Stimulated activated CD4-positive, alpha-beta T cell treated with anti-CD3 and anti-CD28 coated beads, TNF-alpha, amount 100 ng/mL, for 24 hours (primary cell): ENCODE measurements around the gene MSTO1.
"Not testable (repeated sequence)": the region's sequence is repeated elsewhere in the genome, so short reads cannot be mapped to it uniquely, and the experiment has no call there.

Source experiments
- DNase-seq, 3 experiments: peaks; one replicate each; pipeline ENCODE4 v3.0.0-alpha.2; 2020; ENCODE audit warnings: low read depth in 3 of 3

The MSTO1 gene

DNA sequence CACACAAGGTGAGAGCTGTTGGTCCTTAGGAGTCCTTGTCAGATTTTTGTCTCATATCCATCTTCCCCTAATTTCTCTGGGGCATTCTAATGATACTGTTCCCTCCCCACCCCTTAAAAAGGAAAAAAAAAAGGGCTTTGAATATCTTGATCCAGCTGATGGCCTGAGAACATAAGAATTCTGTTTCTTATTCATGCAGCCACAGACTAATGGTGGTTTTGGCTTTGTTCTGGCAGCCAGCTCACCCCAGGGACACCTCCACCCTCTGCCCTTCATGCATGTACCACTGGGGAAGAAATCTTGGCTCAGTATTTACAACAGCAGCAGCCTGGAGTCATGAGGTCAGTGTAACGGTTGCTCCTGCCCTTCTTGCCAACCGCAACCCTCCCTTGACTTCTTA, 3.2 kb downstream of the MSTO1 start:
- not testable (repeated sequence) for DNase-seq

DNA sequence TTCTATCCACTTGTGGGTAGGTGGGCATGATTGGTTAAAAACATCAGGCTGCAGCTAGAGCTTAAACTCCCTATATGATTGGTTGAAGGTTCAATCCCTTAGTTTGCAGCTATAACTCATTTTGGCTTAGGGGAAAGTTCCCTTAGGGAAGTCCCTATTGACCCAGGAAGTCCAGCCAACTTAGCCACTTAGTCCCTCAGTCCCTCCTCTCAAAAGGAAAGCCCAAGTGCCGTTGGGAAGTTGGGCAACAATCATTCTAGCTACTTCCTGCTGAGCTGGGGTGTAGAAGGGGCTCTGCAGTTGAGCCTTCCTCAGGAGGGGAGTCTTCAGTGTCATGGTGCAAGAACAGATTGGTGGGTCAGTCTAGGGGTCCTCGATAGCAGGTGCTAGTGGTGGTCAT, 12.2 kb downstream of the MSTO1 start:
- DNase-seq: no peak

DNA sequence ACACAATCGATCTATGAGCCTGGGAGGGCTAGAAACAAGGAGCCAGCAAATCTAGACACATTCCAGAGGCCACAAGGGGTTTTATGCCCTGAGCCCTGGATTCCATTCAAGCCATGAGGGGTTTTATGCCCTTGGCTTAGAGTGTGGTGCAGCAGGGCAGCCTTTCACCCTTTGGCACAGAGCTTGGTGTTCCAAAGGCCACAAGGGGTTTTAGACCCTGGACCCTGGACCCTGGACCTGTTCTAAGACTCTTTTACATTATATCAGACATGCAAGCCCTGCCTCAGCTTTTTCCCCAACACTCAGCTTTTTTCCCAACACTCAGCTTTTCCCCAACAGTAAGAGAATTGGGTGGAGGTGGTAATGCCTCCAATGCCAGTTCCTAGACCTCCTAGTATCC, 13.3 kb downstream of the MSTO1 start:
- DNase-seq: no peak

- DNase-seq: not testable (repeated sequence)
Measured at GRCh38 chr1:155626428-155626827, 16.4 kb downstream of the MSTO1 start.

DNA sequence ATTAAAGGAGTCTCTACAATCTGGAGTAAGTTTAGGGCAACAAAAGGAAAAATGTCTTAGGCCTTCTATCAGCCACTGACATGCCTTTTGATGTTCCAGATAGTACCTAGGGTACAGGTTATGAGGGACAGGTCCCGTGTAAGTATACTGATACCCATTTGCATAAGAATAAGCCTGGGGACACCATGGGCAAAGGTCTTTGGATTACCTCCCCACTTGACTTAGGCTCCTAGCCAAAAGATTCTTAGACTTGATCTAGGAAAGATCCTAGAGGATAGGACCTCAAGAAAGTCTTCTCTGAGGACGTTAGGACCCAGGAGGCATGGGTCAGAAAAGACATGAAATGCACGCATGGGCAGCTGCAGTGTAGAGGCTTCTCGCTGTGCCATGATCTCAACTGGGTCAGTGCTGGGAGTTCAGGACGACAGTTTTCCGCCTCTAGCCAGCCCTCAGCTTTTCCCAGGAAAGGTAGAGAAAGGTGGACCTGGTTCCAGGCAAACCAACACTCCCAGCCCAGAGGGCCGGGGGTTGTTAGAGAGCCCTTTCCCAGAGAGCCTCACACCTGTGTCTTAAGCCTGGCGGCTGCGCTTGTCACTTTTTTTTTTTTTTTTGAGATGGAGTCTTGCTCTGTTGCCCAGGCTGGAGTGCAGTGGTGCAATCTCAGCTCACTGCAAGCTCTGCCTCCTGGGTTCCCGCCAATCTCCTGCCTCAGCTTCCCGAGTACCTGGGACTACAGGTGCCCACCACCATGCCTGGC, 26.6 kb downstream of the MSTO1 start:
- DNase-seq: no peak

DNA sequence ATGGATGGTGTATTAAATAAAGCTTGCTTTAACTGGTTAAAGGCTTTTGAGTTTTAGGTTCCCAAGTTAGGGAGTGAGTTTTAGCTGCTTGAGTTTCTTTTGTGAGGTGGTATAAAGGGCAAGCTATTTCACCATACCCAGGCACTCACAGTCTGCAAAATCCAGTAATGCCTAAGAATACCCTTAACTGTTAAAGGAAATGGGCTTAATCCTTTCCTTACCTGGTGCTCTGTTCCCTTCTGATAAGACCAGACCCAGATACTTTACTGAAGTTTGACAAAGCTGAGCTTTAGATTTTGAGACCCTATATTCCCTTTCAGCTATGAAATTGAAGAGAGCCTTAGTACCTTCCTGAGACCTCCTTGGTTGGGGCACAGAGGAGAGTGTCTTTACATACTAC, 30.3 kb downstream of the MSTO1 start:
- no peak for DNase-seq

- not testable (repeated sequence) for DNase-seq
Measured at GRCh38 chr1:155642559-155643180, 32.7 kb downstream of the MSTO1 start.

GRCh38 chr1:155643230-155643629, 33.2 kb downstream of the MSTO1 start:
- DNase-seq: no peak

DNA sequence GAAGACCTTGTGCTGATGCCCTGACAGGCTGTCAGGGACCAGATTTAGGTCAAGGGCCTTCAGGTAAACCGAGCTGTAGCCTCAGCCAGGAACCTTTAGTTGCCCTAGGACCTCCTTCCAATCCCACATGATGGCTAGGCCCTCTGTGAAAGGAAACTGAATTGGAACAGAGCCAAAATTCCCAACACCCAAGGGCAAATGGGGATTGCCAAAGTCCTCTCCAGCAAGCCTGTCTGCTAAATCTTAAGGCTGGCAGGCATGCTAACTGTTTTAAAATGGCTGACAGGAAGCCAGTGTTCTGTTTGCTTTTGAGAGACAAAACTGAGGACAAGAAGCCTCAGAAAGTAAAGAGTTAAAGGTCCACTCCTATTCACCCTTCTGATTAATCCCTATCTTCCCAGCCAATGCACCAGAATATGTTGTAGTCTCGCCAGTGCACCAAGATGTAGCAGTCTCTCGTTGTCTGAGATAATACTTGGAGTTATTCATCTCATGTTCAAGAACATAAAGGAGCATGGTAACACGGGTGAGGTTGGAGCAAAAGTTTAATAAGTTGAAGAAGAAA, 35.1 kb downstream of the MSTO1 start:
- DNase-seq: no peak

DNA sequence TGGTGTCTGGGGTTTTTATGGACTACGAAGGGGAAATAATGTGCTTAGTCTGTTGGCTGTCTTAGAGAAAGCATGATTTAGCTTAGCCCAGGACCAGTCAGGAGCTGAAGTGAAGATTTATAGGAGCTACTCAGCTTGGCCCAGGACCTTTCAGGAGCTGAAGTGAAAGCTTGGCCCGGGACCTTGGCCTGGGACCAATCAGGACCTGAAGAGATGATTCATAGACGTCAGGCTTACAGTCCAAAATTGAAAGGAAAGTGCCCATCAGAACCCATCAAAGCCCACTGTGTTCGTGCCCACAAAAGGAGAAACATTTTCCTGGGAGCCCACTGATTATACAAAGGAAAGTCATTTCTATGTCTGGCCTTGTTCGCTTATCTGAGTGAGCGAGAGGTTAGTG, 35.6 kb downstream of the MSTO1 start:
- no peak for DNase-seq

- no peak for DNase-seq
Measured at GRCh38 chr1:155646307-155646706, 36.3 kb downstream of the MSTO1 start.

DNA sequence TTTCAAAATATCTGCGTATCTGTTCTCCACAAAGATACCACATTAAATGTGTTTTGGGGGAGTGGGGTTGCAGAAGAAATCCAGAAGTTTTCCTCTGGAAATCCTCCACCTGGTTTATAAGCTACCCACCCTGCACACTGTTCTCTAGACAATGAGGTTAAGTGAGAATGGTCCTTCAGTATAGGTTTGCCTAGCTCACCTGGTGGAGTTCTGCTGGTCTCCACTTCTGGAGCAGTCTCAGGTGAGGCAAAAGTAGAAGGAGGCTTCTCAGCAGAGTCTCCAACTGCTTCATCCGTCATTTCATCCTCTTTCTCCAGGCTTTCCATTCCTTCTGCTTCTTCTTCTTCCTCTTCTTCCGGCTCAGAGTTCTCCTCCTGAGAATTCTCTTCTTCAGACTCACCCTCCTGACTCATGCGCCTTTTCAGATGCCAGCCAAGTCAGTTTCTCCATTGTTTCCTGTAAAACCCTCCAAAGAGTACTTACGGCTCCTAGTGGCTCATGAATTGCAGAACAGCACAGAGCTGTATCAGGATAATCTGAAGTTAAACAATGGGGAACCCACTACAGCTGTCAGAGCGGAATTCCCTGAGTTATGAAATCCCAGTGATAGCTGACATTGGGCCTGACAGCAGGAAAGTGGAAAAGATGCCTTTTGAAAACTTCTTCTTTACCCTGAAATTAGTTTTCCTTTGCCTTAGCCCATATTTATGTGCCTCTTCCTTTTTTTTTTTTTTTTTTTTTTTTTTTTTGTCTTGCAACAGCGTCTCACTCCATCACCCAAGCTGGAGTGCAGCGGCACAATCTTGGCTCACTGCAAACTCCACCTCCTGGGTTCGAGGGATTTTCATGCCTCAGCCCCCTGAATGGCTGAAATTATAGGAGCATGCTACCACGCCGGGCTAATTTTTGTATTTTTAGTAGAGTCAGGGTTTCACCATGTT, 38.5 kb downstream of the MSTO1 start:
- no peak for DNase-seq

- no peak for DNase-seq
Measured at GRCh38 chr1:155649676-155650075, 39.7 kb downstream of the MSTO1 start.

GRCh38 chr1:155650231-155650757, 40.3 kb downstream of the MSTO1 start:
- no peak for DNase-seq

DNA sequence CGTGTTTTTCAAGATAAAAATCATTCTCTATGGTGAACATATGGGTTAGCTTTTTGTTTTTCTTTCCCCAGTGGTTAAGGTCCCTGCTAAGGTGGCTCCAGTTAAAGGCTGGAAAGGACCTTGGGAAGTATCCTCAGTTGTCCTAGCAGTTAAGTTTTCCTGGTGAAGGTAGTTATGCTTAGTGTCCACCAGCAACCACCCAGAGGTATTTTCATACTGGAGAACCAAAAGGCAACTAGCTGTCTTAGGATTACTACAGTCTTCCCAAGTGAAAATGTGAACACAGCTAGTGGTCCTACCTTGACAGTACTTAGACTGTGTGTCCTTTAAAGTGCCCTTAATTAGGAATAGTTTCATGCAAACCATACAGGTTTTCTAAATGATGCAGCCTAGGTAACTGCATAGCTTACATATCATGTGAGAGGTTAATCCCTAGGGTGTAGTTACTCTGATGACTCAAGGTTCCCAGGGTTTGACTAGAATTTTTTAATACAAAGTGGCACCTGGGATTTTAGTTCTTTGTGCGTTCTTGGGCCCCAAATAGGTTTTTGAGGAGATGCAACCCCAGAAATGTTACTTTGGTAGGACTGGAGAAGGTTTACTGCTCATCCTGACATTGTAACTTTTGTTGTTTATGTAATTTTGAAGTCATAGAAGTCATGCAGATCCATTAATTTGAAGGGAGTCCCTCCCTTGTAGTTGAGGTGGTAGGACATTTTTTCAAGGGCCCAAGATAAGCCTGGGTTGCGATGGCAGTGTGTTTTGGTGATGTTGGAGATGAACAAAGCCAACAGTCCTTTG, 42.0 kb downstream of the MSTO1 start:
- DNase-seq: no peak

DNA sequence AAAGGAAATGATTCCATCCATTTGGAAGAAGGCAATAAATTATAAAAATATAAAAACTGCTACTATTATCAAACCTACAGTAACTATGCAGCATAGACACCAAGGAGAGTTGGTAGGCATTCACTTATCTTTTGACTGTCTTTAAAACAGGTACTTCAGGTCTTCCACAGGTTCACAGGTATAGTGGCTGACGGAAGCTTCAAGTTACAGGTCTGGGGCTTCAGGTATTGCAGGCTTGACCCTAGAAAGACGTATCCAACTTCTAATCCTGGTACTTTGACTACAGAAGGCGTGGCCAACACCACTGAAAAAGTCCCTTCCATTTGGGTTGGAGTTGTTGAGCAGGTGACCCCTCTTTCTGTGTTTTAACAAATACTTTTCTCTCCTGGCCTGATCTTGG, 42.9 kb downstream of the MSTO1 start:
- DNase-seq: no peak

GRCh38 chr1:155657463-155657862, 47.4 kb downstream of the MSTO1 start:
- no peak for DNase-seq

GRCh38 chr1:155661239-155661638, 51.2 kb downstream of the MSTO1 start:
- not testable (repeated sequence) for DNase-seq
